Heart right ventricle (tissue), 16 donors: Measurements from ENCODE around the gene WDR91. TPM values are rescaled to one million over a fixed set of nuclear protein-coding genes. Genes with fewer than 3 reads are reported as not detected.

ENCODE experiments used
- ATAC-seq, 8 donors: fragments of 200-7000 bp; cut with Tn5 transposase; one replicate each; pipeline ENCODE4 v1.9.1; 2020; ENCODE audit warnings: mild to moderate bottlenecking in 8 of 8, moderate library complexity in 8 of 8, moderate number of reproducible peaks in 1 of 8
- DNase-seq, 2 donors: peaks; one replicate each; pipeline ENCODE4 v3.0.0-alpha.2; 2020
- H3K27ac ChIP-seq, 10 donors: fragments of 200-600 bp; sonication (generic) in 2 of 10; one replicate each; pipeline versions ENCODE4 v1.5.0 to v1.8.0; 2020 to 2022; ENCODE audit warnings: mild to moderate bottlenecking in 3 of 10
- H3K27me3 ChIP-seq, 7 donors: fragments of 200-600 bp; one replicate each; pipeline ENCODE4 v1.8.0; 2021 to 2022; ENCODE audit warnings: mild to moderate bottlenecking in 2 of 7
- H3K36me3 ChIP-seq, 9 donors: fragments of 200-600 bp; sonication (generic) in 1 of 9; one replicate each; pipeline versions ENCODE4 v1.5.0 to v1.8.0; 2020 to 2022; ENCODE audit warnings: mild to moderate bottlenecking in 2 of 9
- H3K4me1 ChIP-seq, 9 donors: fragments of 200-600 bp; sonication (generic) in 1 of 9; one replicate each; pipeline versions ENCODE4 v1.5.0 to v1.8.0; 2020 to 2022; ENCODE audit warnings: mild to moderate bottlenecking in 4 of 9
- H3K4me3 ChIP-seq, 10 donors: fragments of 200-600 bp; sonication (generic) in 2 of 10; one replicate each; pipeline versions ENCODE4 v1.5.0 to v1.8.0; 2020 to 2022; ENCODE audit warnings: mild to moderate bottlenecking in 7 of 10, moderate library complexity in 2 of 10
- H3K9me3 ChIP-seq, 11 donors: fragments of 200-600 bp in 10 of 11; sonication (generic) in 2 of 11; one replicate each; pipeline versions ENCODE4 v1.5.0 to v1.8.0; 2013 to 2022; ENCODE audit warnings: mild to moderate bottlenecking in 2 of 11, control low read depth in 1 of 11, moderate library complexity in 1 of 11
- WGBS, 2 donors: extraction: QIAGEN DNeasy Blood & Tissue Kit; methylation state at CpG; one replicate each; pipeline ENCODE4 v1.1.7; 2013; ENCODE audit warnings: inconsistent platforms in 1 of 2; 5-methylcytosine and 5-hydroxymethylcytosine counted together
- intact Hi-C, 10 donors: fragments of 100-400 bp; cut with DNase I; formaldehyde crosslinking; loops; one replicate each; pipeline versions ENCODE4 v1.11.1 to v1.14.2; 2022
- polyA plus RNA-seq, 2 donors: library from polyadenylated mRNA; stranded (reverse); fragments of 200-250 nt; gene quantifications; one replicate each; pipeline ENCODE4 v1.2.3, GENCODE V29; 2013
- total RNA-seq, 10 donors: library from RNA; stranded (reverse); fragmentation: NEBNext Ultra II Directional in 3 of 10; extraction: Animal tissue kit (Norgen Biotek cat#: 25700) in 3 of 10; gene quantifications; one replicate each; pipeline versions ENCODE4 v1.2.1 to v1.2.4, GENCODE V29; 2021 to 2023
- TF ChIP-seq, protein P1 (sequence below), 9 donors: fragments of 200-600 bp; sonication (generic) in 2 of 9; IDR thresholded peaks; one replicate each; pipeline versions ENCODE4 v1.5.0 to v1.8.0; 2021 to 2022; ENCODE audit warnings: antibody characterized with exemption in 9 of 9, mild to moderate bottlenecking in 5 of 9, moderate library complexity in 1 of 9
- donor health status: Arrhythmogenic right ventricular cardiomyopathy.
- donor health status: ischemic (EF 13 %, LVEDD 7.1; RV severe dilation, severe dysfunction).
- donor health status: healthy with polysubstance abuse.
- donor health status: DM: no; HTN: yes; CAD: no.
- donor health status: DM: no; HTN: no; CAD: no.
- donor health status: ischemic (EF 25% LVEDD 6.9; RV normal size, moderate dysfunction).
- donor health status: ischemic (EF 25% LVEDD 5.7; RV mildly dilated, moderate dysfunction).
- donor health status: healthy.
- donor health status: DM: yes; HTN: yes; CAD: no.
- donor health status: Ischemic cardiomyopathy.
- donor health status: ischemic (EF 35%, LVEDD 5.7; RV mildly dilated, moderate dysfunction).
- donor health status: nonischemic (EF 11% LVEDD 7.7; RV severe dilation, severe dysfunction).
- donor health status: DM: yes; HTN: yes; CAD: no.
- donor health status: PGD.
- donor health status: ischemic (EF 29% LVEDD 5.4; RV normal size, mild dysfunction).
- donor health status: nonischemic (EF 23%, LVEDD 6.1; RV moderate dilation, normal function).

The WDR91 gene
- total and polyA plus RNA-seq, 12 donors: 3.0 to 10.4 (median 5.9) TPM

- intact Hi-C loops: loop anchor here in 5 of 10 donors (5.0 to 10.0 kb wide), 5 partner anchors 165 to 512 kb away; partner anchors contain the start of genes AGBL3 (in 1 of the 5) and BPGM (in 1 of the 5)
Observed at GRCh38 chr7:135159359-135160085, 51.8 kb downstream of the WDR91 start.

DNA sequence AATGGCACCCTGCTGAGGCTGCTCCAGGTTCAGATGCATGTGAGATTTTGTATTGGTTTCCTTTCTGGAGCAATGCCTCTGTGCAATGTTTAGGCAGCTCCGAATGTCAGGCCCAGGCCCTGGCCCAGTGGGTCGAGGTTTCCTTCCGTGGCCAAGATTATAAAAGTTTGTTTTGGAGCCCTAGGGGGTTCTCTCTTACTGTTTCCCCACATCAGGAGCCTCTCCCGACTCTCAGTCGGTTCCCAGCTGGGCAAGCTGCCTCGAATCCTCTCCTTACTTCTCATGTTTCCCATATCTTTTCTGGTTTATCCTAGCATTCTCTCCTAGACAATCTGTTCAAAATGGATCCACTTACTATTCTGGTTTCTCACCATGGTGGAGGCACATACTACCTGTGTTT lies 52.5 kb downstream of the WDR91 start:
- intact Hi-C loops: no loop called here
- DNase-seq: no peak
- no peak overlapping the region for H3K4me3 ChIP-seq
- peak overlapping the region; percentile 35 to 88 (median 80) for H3K27ac ChIP-seq
- WGBS, 2 donors: 42 to 66% methylated on average over 6 of the region's 6 CpGs
- peaks cover 0 to 31% (median 16%) of the 10 kb centered on the region in 11 donors for H3K9me3 ChIP-seq
- TF ChIP-seq, protein P1, sequence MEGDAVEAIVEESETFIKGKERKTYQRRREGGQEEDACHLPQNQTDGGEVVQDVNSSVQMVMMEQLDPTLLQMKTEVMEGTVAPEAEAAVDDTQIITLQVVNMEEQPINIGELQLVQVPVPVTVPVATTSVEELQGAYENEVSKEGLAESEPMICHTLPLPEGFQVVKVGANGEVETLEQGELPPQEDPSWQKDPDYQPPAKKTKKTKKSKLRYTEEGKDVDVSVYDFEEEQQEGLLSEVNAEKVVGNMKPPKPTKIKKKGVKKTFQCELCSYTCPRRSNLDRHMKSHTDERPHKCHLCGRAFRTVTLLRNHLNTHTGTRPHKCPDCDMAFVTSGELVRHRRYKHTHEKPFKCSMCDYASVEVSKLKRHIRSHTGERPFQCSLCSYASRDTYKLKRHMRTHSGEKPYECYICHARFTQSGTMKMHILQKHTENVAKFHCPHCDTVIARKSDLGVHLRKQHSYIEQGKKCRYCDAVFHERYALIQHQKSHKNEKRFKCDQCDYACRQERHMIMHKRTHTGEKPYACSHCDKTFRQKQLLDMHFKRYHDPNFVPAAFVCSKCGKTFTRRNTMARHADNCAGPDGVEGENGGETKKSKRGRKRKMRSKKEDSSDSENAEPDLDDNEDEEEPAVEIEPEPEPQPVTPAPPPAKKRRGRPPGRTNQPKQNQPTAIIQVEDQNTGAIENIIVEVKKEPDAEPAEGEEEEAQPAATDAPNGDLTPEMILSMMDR (IDR thresholded peaks at IDR 0.05): no peak
- peak in 4 of 8 donors; percentile 4 to 26 (median 12) for ATAC-seq
- no peaks in the 10 kb centered on the region for H3K27me3 ChIP-seq
- peaks cover 0 to 48% (median 0%) of the 10 kb centered on the region in 9 donors for H3K36me3 ChIP-seq
- H3K4me1 ChIP-seq: peaks cover 22 to 63% (median 54%) of the 10 kb centered on the region in 9 donors

More at GRCh38 chr7:135159359-135160085, 51.8 kb downstream of the WDR91 start:
- Histone ChIP-seq H3K4me1 (peaks cover 22 to 66% (median 58%) of the 10 kb centered on the region in 9 donors), H3K27me3 (no peaks in the 10 kb centered on the region), H3K36me3 (peaks cover 0 to 54% (median 3%) of the 10 kb centered on the region in 9 donors), H3K27ac (peak overlapping the region; percentile 35 to 88 (median 80)), H3K9me3 (peaks cover 0 to 25% (median 16%) of the 10 kb centered on the region in 11 donors), H3K4me3 (no peak overlapping the region)
- DNase-seq (no peak), ATAC-seq (no peak)
- 72 to 88% methylated on average over 2 of the region's 2 CpGs for WGBS, 2 donors
- TF ChIP-seq, protein P1 (IDR thresholded peaks at IDR 0.05): no peak

- peak overlapping the region; percentile 35 to 88 (median 80) for H3K27ac ChIP-seq
- H3K4me1 ChIP-seq: peaks cover 22 to 60% (median 53%) of the 10 kb centered on the region in 9 donors
- 97 to 100% methylated on average over 1 of the region's 1 CpG for WGBS, 2 donors
- DNase-seq (no peak), ATAC-seq (peak in 6 of 8 donors; percentile 15 to 69 (median 39))
- peaks cover 0 to 38% (median 19%) of the 10 kb centered on the region in 11 donors for H3K9me3 ChIP-seq
- intact Hi-C loops: no loop called here
- H3K27me3 ChIP-seq: no peaks in the 10 kb centered on the region
- no peak overlapping the region for H3K4me3 ChIP-seq
- H3K36me3 ChIP-seq: peaks cover 0 to 48% (median 0%) of the 10 kb centered on the region in 9 donors
- TF ChIP-seq, protein P1 (IDR thresholded peaks at IDR 0.05): no peak
Observed at GRCh38 chr7:135158141-135158655, 53.1 kb downstream of the WDR91 start.

DNA sequence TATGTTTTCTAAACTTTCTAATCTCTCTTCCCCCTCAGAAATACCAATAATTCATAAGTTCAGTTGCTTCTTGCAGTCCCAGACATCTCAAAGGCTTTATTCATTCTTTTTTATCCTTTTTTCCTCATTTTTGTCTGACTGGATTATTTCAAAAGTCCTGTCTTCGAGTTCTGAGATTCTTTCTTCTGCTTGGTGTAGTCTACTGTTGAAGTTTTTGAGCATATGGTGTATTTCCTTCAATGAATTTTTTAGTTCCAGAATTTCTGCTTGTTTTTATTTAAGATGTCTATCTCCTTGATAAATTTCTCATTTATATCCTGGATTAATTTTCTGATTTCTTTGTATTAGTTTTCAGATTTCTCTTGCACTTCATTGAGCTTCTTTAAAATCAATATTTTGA lies 55.0 kb downstream of the WDR91 start:
- Histone ChIP-seq H3K27me3 (no peaks in the 10 kb centered on the region), H3K9me3 (peaks cover 0 to 43% (median 19%) of the 10 kb centered on the region in 11 donors), H3K36me3 (peaks cover 0 to 56% (median 0%) of the 10 kb centered on the region in 9 donors), H3K4me1 (peaks cover 22 to 62% (median 48%) of the 10 kb centered on the region in 9 donors), H3K27ac (no peak overlapping the region), H3K4me3 (no peak overlapping the region)
- 89 to 98% methylated on average over 1 of the region's 1 CpG for WGBS, 2 donors
- TF ChIP-seq, protein P1 (IDR thresholded peaks at IDR 0.05): no peak
- intact Hi-C loops: no loop called here
- DNase-seq (no peak), ATAC-seq (no peak)
